GM13977 (cell line): ENCODE measurements around the gene NHSL2.
A peak's percentile ranks its signal among the peaks of the same experiment; 100 is the strongest.

Experiments
- DNase-seq: peaks from one replicate; pipeline ENCODE4 v3.0.0; 2012; ENCODE audit warnings: low spot score
- in situ Hi-C: fragments of 300-500 bp; cut with MboI; formaldehyde crosslinking; loops from one replicate; pipeline ENCODE4 v1.12.0; 2022; ENCODE audit warnings: low sequenced_read_pairs, low pct_unique_long_range_greater_than_20kb, mixed read lengths, inconsistent platforms; ENCODE audit not compliant: unreplicated experiment
- TF ChIP-seq, protein P1 (sequence below): IDR thresholded peaks from 2 replicates; pipeline ENCODE4 v1.5.1; 2012; ENCODE audit warnings: mild to moderate bottlenecking, control low read depth; ENCODE audit not compliant: insufficient read depth; ENCODE audit errors: extremely low read depth, missing control alignments

The NHSL2 gene

DNA sequence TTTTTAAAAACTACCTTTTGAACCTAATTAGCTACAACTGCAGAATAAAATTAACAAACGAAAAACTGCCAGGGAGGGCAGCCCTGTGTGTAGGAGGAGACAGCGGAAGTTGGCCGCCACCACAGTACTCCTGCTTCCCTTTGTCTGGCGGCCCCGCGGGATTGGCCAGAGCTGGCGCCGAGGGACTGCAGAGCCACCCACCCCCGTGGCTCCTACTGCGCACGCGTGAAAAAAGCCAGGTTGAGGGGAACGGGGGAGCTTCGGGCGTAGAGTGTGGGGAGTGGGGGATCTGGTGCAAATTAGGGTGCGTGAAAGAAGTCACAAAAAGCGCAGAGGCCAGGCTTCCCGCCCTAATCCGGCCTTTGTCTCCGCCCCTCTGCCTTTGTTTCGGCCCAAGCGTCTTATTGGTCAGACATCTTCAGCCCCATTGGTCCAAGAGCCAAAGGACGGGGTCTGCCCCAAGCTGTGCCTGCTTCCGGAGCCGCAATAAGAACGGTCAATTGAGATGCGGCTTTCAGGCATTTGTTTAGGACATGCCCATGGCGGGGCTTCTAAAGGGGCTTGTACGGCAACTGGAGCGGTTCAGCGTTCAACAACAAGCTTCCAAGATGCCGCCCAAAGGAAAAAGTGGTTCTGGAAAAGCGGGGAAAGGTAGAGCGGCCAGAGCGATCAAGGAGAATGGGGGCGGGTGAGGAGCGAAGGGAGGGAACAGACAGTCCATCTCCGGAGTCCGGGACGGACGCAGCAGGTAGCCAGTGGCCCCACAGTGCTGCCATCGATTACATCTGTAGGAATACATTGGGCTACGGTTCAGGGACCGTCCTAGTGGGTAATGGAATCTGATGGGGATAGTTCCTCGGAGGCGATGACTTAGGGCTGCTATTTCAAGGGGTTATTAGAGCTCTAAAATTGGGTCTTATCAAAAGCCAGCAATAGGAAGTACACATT, 270.8 kb downstream of the NHSL2 start, which contains the start of gene PIN4:
Gene PIN4, plus strand, starts transcription at position 580 of the 948 bp plus-strand sequence. Its CDS starts 29 bp downstream, at position 609.
- in situ Hi-C loops, result no loop called here
- TF ChIP-seq, protein P1, sequence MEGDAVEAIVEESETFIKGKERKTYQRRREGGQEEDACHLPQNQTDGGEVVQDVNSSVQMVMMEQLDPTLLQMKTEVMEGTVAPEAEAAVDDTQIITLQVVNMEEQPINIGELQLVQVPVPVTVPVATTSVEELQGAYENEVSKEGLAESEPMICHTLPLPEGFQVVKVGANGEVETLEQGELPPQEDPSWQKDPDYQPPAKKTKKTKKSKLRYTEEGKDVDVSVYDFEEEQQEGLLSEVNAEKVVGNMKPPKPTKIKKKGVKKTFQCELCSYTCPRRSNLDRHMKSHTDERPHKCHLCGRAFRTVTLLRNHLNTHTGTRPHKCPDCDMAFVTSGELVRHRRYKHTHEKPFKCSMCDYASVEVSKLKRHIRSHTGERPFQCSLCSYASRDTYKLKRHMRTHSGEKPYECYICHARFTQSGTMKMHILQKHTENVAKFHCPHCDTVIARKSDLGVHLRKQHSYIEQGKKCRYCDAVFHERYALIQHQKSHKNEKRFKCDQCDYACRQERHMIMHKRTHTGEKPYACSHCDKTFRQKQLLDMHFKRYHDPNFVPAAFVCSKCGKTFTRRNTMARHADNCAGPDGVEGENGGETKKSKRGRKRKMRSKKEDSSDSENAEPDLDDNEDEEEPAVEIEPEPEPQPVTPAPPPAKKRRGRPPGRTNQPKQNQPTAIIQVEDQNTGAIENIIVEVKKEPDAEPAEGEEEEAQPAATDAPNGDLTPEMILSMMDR, result no peak
- peak; percentile 85 for DNase-seq

GRCh38 chrX:72182924-72183323, 272.3 kb downstream of the NHSL2 start:
- in situ Hi-C loops, result no loop called here
- no peak for DNase-seq
- TF ChIP-seq, protein P1, result no peak

DNA sequence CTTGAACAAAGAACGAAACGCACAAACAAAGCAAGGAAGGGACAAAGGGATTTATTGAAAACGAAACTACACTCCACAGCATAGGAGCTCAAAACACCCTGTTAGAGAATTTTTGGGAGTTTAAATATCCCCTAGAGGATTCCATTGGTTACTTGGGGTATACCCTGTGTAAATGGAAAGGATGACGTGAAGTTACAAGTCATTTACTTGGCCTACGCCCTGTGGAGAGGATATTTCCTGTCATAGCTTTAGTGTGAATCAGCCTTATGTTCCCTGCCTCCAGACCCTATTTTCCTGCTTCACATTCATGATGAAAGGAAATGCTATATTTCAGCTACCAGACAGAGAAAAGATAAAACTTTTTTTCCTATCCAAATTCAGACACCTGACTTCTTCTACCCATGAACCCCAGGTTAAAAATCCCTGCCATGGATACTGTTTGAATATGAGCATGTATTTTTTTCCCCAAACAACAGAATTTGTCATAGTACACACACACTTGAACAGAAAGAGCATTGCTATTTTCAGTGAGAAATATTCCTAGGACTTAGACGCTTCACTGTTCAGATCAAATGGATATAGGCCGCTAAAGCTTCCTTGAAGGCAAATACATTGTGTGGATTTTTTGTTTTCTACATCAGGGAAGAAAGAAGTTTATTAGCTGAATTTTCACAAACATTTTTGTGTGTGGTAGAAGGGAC, 291.3 kb downstream of the NHSL2 start:
- TF ChIP-seq, protein P1, result no peak
- DNase-seq, result no peak
- in situ Hi-C loops, result no loop called here
